ENCODE data around the gene PLXNB1.

The PLXNB1 gene

DNA sequence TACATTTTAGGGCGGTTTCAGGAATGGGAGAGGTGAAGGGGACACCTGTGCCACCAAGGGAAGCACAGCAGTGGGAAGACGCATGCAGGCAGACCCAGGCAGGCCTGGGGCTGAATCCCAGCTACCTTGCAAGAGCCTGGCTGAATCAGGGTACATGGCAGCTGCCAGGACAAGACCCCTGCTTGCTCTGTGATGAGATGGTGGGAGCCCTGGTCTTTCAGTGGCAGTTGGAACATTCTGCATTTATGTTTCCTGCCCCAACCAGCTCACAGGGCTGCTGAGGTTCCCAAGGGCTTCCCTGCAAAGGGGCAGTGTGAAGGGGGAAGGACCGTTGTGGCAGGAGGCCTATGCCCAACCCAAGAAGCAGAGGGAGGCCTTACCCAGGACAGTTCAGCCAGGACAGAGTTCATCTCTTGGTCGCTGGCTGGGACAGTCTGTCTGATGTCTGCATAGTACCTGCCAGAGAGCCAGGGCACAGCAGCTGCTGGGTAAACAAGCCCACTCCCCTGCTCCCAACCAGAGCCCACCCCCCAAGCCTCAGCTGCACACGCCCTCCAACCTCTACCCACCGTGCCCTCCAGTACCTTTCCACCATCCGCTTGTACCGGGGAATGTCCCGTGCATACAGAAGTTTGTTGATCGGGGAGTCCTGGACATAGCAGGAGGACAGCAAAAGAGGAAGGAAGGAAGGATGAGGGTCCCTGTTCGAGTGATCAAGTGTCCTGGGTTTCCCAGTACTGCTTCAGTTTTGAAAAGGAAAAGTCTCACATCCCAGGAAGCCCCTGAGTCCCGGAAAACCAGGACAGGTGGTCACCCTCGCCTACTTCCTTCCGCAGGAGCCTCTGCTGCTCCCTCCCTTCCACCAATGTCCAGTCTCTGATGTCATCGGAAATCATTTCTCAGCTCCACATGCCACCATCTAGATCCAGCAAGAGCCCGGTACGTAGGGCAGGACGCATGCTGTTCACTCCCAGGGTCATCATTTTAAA, 23.1 kb downstream of the PLXNB1 start:
- ChIA-PET CTCF (interaction anchor here (0.5 to 5.1 kb wide), 5 partner anchors 11 to 212 kb away, joined by 3 to 28 read pairs (median 3); no protein-coding TSS in a partner anchor), POLR2A (no interaction called here)
- peaks cover 0 to 66% of the 10 kb centered on the region in 2 experiments; a peak in 1 of 3 replicates for H3K36me3 ChIP-seq (ENCODE audit: control insufficient read depth in 2 of 2, insufficient read depth in 1 of 2, low read length in 2 of 2)

DNA sequence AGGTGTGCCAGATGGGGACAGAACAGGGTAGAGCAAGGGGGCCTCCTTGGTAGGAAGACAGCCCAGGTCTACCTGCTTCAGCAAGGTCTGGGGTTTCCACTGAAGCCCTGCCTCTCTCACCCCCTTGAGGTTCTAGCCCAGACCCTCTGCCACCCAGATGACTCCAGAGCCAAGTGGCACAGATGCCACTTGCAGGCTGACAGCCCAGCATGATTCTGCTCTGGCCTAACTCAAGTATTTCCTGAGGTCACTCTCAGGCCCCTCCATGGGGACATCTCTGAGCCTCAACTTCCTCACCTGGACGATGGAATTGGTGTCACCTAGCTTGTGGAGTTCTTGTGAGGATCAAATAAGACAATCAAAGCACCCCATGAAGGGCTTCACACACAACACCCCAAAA, 23.9 kb downstream of the PLXNB1 start:
- no peak overlapping the region for H3K4me3 ChIP-seq (ENCODE audit: low read depth, low read length)
- peaks cover 0 to 58% of the 10 kb centered on the region in 2 experiments; a peak in 1 of 3 replicates for H3K36me3 ChIP-seq (ENCODE audit: control insufficient read depth in 2 of 2, insufficient read depth in 1 of 2, low read length in 2 of 2)
- H3K27ac ChIP-seq (ENCODE audit: extremely low read depth, low read depth, low read length): no peak overlapping the region
- POLR2A ChIA-PET: no interaction called here
- H3K9me3 ChIP-seq (ENCODE audit: control insufficient read depth, insufficient read depth, low read depth, low read length): no peaks in the 10 kb centered on the region
- CTCF ChIA-PET: interaction anchor here (0.5 to 1.2 kb wide), 4 partner anchors 10 to 211 kb away, joined by 3 read pairs; no protein-coding TSS in a partner anchor
- no peaks in the 10 kb centered on the region for H3K4me1 ChIP-seq (ENCODE audit: control insufficient read depth, insufficient read depth, low read length)
- no peak for TF ChIP-seq ZNF510 (tag by site-specific recombination; IDR thresholded peaks at IDR 0.05; ENCODE audit: insufficient replicate concordance)
- TF ChIP-seq MYNN (tag by site-specific recombination; IDR thresholded peaks at IDR 0.05; ENCODE audit: borderline replicate concordance): no peak
- TF ChIP-seq ZNF626 (tag by site-specific recombination; IDR thresholded peaks at IDR 0.05): no peak
- TF ChIP-seq ZSCAN30 (tag by site-specific recombination; IDR thresholded peaks at IDR 0.05): no peak
- TF ChIP-seq, protein P1, sequence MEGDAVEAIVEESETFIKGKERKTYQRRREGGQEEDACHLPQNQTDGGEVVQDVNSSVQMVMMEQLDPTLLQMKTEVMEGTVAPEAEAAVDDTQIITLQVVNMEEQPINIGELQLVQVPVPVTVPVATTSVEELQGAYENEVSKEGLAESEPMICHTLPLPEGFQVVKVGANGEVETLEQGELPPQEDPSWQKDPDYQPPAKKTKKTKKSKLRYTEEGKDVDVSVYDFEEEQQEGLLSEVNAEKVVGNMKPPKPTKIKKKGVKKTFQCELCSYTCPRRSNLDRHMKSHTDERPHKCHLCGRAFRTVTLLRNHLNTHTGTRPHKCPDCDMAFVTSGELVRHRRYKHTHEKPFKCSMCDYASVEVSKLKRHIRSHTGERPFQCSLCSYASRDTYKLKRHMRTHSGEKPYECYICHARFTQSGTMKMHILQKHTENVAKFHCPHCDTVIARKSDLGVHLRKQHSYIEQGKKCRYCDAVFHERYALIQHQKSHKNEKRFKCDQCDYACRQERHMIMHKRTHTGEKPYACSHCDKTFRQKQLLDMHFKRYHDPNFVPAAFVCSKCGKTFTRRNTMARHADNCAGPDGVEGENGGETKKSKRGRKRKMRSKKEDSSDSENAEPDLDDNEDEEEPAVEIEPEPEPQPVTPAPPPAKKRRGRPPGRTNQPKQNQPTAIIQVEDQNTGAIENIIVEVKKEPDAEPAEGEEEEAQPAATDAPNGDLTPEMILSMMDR (tag by site-specific recombination; IDR thresholded peaks at IDR 0.05): no peak
- no peak for TF ChIP-seq ZNF302 (tag by site-specific recombination; IDR thresholded peaks at IDR 0.05; ENCODE audit: low read depth)

More for the DNA sequence above, 23.1 kb downstream of the PLXNB1 start:
- no peak overlapping the region for H3K4me3 ChIP-seq (ENCODE audit: low read depth, low read length)
- no peaks in the 10 kb centered on the region for H3K4me1 ChIP-seq (ENCODE audit: control insufficient read depth, insufficient read depth, low read length)
- no peaks in the 10 kb centered on the region for H3K9me3 ChIP-seq (ENCODE audit: control insufficient read depth, insufficient read depth, low read depth, low read length)
- TF ChIP-seq, protein P2, sequence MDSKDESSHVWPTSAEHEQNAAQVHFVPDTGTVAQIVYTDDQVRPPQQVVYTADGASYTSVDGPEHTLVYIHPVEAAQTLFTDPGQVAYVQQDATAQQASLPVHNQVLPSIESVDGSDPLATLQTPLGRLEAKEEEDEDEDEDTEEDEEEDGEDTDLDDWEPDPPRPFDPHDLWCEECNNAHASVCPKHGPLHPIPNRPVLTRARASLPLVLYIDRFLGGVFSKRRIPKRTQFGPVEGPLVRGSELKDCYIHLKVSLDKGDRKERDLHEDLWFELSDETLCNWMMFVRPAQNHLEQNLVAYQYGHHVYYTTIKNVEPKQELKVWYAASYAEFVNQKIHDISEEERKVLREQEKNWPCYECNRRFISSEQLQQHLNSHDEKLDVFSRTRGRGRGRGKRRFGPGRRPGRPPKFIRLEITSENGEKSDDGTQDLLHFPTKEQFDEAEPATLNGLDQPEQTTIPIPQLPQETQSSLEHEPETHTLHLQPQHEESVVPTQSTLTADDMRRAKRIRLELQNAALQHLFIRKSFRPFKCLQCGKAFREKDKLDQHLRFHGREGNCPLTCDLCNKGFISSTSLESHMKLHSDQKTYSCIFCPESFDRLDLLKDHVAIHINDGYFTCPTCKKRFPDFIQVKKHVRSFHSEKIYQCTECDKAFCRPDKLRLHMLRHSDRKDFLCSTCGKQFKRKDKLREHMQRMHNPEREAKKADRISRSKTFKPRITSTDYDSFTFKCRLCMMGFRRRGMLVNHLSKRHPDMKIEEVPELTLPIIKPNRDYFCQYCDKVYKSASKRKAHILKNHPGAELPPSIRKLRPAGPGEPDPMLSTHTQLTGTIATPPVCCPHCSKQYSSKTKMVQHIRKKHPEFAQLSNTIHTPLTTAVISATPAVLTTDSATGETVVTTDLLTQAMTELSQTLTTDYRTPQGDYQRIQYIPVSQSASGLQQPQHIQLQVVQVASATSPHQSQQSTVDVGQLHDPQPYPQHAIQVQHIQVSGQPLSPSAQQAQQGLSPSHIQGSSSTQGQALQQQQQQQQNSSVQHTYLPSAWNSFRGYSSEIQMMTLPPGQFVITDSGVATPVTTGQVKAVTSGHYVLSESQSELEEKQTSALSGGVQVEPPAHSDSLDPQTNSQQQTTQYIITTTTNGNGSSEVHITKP (tag by site-specific recombination; IDR thresholded peaks at IDR 0.05): peak; percentile 42; the same call in 1 of the 2 replicates
- TF ChIP-seq FEZF1 (tag by site-specific recombination; IDR thresholded peaks at IDR 0.05) (no peak), ZNF138 (tag by site-specific recombination; IDR thresholded peaks at IDR 0.05; ENCODE audit: borderline replicate concordance) (no peak)
- H3K27ac ChIP-seq (ENCODE audit: extremely low read depth, low read depth, low read length): no peak overlapping the region

DNA sequence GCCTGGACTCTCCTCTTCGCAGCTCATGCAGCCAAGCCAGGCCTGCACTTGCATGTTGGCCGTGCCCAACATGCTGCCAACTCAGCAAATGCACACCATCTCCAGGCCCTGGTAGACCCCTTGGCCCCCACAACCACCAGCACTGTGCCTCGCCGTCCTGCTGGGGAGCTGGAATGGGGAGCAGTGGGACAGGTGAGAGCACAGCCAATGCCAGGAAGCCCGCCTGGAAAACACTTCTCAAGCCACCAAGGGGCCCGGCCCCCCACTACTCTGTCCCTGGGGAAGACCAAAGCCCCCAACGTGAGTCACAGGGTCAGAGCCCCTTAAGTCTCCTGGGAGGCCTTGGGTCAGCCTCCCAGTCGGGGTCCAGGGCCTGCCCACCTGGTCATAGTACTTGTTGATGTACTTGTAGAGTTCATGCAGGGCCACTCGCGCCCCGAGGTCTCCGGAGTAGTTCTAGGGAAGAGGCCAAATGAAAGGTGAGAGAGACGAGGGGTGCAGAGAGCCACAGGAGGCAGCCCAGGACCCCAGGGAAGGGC, 24.5 kb downstream of the PLXNB1 start:
- Histone ChIP-seq H3K9me3 (ENCODE audit: control insufficient read depth, insufficient read depth, low read depth, low read length) (no peaks in the 10 kb centered on the region), H3K36me3 (ENCODE audit: control insufficient read depth in 2 of 2, insufficient read depth in 1 of 2, low read length in 2 of 2) (peaks cover 0 to 53% of the 10 kb centered on the region in 2 experiments; a peak in 1 of 3 replicates), H3K4me1 (ENCODE audit: control insufficient read depth, insufficient read depth, low read length) (no peaks in the 10 kb centered on the region), H3K27ac (ENCODE audit: extremely low read depth, low read depth, low read length) (no peak overlapping the region), H3K4me3 (ENCODE audit: low read depth, low read length) (no peak overlapping the region)
- POLR2A ChIA-PET: no interaction called here
- CTCF ChIA-PET: interaction anchor here (0.8 to 1.2 kb wide), 2 partner anchors 31 to 161 kb away, joined by 3 read pairs; no protein-coding TSS in a partner anchor
- TF ChIP-seq, protein P3, sequence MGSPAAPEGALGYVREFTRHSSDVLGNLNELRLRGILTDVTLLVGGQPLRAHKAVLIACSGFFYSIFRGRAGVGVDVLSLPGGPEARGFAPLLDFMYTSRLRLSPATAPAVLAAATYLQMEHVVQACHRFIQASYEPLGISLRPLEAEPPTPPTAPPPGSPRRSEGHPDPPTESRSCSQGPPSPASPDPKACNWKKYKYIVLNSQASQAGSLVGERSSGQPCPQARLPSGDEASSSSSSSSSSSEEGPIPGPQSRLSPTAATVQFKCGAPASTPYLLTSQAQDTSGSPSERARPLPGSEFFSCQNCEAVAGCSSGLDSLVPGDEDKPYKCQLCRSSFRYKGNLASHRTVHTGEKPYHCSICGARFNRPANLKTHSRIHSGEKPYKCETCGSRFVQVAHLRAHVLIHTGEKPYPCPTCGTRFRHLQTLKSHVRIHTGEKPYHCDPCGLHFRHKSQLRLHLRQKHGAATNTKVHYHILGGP (tag by site-specific recombination; IDR thresholded peaks at IDR 0.05): no peak
- TF ChIP-seq ZNF561 (tag by site-specific recombination; IDR thresholded peaks at IDR 0.05; ENCODE audit: borderline replicate concordance) (no peak), ZNF114 (tag by site-specific recombination; IDR thresholded peaks at IDR 0.05) (no peak), ZNF37A (tag by site-specific recombination; IDR thresholded peaks at IDR 0.05) (no peak), ZNF146 (tag by site-specific recombination; IDR thresholded peaks at IDR 0.05) (no peak), ZNF138 (tag by site-specific recombination; IDR thresholded peaks at IDR 0.05; ENCODE audit: borderline replicate concordance) (no peak)
- TF ChIP-seq, protein P4, sequence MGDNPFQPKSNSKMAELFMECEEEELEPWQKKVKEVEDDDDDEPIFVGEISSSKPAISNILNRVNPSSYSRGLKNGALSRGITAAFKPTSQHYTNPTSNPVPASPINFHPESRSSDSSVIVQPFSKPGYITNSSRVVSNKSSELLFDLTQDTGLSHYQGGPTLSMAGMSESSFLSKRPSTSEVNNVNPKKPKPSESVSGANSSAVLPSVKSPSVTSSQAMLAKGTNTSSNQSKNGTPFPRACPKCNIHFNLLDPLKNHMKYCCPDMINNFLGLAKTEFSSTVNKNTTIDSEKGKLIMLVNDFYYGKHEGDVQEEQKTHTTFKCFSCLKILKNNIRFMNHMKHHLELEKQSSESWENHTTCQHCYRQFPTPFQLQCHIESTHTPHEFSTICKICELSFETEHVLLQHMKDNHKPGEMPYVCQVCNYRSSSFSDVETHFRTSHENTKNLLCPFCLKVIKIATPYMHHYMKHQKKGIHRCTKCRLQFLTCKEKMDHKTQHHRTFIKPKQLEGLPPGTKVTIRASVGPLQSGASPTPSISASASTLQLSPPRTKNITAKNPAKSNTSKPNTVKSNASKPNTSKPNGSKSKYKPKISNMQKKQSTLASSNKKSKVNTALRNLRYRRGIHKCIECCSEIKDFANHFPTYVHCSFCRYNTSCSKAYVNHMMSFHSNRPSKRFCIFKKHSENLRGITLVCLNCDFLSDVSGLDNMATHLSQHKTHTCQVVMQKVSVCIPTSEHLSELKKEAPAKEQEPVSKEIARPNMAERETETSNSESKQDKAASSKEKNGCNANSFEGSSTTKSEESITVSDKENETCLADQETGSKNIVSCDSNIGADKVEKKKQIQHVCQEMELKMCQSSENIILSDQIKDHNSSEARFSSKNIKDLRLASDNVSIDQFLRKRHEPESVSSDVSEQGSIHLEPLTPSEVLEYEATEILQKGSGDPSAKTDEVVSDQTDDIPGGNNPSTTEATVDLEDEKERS (tag by site-specific recombination; IDR thresholded peaks at IDR 0.05): no peak

All from HEK293 (cell line).